Ascending aorta (tissue), 2 donors: ENCODE data around the gene MRPL20. TPM values are rescaled to one million over a fixed set of nuclear protein-coding genes. Genes with fewer than 3 reads are reported as not detected.

Experiments
- DNase-seq, 2 donors: peaks; one replicate each; pipeline ENCODE4 v3.0.0-alpha.2; 2019; ENCODE audit warnings: low spot score in 2 of 2
- H3K27ac ChIP-seq, 2 donors: fragments of 200-600 bp; sonication (generic); one replicate each; pipeline ENCODE4 v1.5.1; 2016 to 2017; ENCODE audit warnings: mild to moderate bottlenecking in 1 of 2
- H3K27me3 ChIP-seq: fragments of 200-600 bp; sonication (generic); one replicate; pipeline ENCODE4 v1.5.1; 2017
- H3K36me3 ChIP-seq, 2 donors: fragments of 200-600 bp; sonication (generic); one replicate each; pipeline ENCODE4 v1.5.1; 2016
- H3K4me1 ChIP-seq, 2 donors: fragments of 200-600 bp; sonication (generic); one replicate each; pipeline ENCODE4 v1.5.1; 2016 to 2017; ENCODE audit warnings: mild to moderate bottlenecking in 1 of 2
- H3K4me3 ChIP-seq, 2 donors: fragments of 200-600 bp; sonication (generic); one replicate each; pipeline ENCODE4 v1.5.1; 2016 to 2017; ENCODE audit warnings: mild to moderate bottlenecking in 1 of 2
- H3K9me3 ChIP-seq, 2 donors: fragments of 200-600 bp; sonication (generic); one replicate each; pipeline ENCODE4 v1.5.1; 2016
- intact Hi-C: fragments of 100-400 bp; cut with DNase I; formaldehyde crosslinking; loops from one replicate; pipeline ENCODE4 v1.15.1; 2023
- total RNA-seq: library from RNA; depleted of rRNA; stranded (reverse); fragments of >200 nt; gene quantifications from one replicate; pipeline ENCODE4 v1.1.0, GENCODE V29; 2016
- TF ChIP-seq, protein P1 (sequence below), 3 experiments: fragments of 200-600 bp in 2 of 3; fragments of 450-650 bp in 1 of 3; sonication (generic) in 2 of 3; IDR thresholded peaks; one replicate each; pipeline ENCODE4 v1.5.1; 2016 to 2019; ENCODE audit warnings: antibody characterized with exemption in 3 of 3, mild to moderate bottlenecking in 1 of 3, moderate library complexity in 1 of 3

MRPL20 gene
- total RNA-seq, 1 donor from 2014 or later, result 63.4 TPM

GRCh38 chr1:1359664-1360468, 47.2 kb downstream of the MRPL20 start:
- Histone ChIP-seq H3K27ac (peak overlapping the region; percentile 90 to 92), H3K27me3 (no peaks in the 10 kb centered on the region), H3K4me3 (peak overlapping the region in 1 of 2 donors; percentile 12), H3K4me1 (peaks cover 27 to 55% of the 10 kb centered on the region in 2 donors), H3K9me3 (no peaks in the 10 kb centered on the region), H3K36me3 (peaks cover 0 to under 1% of the 10 kb centered on the region in 2 donors)
- TF ChIP-seq, protein P1, sequence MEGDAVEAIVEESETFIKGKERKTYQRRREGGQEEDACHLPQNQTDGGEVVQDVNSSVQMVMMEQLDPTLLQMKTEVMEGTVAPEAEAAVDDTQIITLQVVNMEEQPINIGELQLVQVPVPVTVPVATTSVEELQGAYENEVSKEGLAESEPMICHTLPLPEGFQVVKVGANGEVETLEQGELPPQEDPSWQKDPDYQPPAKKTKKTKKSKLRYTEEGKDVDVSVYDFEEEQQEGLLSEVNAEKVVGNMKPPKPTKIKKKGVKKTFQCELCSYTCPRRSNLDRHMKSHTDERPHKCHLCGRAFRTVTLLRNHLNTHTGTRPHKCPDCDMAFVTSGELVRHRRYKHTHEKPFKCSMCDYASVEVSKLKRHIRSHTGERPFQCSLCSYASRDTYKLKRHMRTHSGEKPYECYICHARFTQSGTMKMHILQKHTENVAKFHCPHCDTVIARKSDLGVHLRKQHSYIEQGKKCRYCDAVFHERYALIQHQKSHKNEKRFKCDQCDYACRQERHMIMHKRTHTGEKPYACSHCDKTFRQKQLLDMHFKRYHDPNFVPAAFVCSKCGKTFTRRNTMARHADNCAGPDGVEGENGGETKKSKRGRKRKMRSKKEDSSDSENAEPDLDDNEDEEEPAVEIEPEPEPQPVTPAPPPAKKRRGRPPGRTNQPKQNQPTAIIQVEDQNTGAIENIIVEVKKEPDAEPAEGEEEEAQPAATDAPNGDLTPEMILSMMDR (IDR thresholded peaks at IDR 0.05), result no peak
- no peak for DNase-seq
- intact Hi-C loops, result loop anchor here (2.0 kb wide), 1 partner anchor 15 kb away; the partner anchor contains the start of gene AURKAIP1

- Histone ChIP-seq H3K36me3 (peaks cover 6% of the 10 kb centered on the region in 2 donors), H3K4me3 (peak overlapping the region in 1 of 2 donors; percentile 65), H3K9me3 (no peaks in the 10 kb centered on the region), H3K4me1 (peaks cover 30 to 59% of the 10 kb centered on the region in 2 donors), H3K27me3 (no peaks in the 10 kb centered on the region), H3K27ac (peak overlapping the region; percentile 90 to 92)
- intact Hi-C loops, result loop anchor here (2.0 kb wide), 1 partner anchor 16 kb away; the partner anchor contains the start of gene AURKAIP1
- TF ChIP-seq, protein P1 (IDR thresholded peaks at IDR 0.05), result no peak
- DNase-seq, result no peak
Measured at GRCh38 chr1:1359308-1359663, 47.8 kb downstream of the MRPL20 start.

DNA sequence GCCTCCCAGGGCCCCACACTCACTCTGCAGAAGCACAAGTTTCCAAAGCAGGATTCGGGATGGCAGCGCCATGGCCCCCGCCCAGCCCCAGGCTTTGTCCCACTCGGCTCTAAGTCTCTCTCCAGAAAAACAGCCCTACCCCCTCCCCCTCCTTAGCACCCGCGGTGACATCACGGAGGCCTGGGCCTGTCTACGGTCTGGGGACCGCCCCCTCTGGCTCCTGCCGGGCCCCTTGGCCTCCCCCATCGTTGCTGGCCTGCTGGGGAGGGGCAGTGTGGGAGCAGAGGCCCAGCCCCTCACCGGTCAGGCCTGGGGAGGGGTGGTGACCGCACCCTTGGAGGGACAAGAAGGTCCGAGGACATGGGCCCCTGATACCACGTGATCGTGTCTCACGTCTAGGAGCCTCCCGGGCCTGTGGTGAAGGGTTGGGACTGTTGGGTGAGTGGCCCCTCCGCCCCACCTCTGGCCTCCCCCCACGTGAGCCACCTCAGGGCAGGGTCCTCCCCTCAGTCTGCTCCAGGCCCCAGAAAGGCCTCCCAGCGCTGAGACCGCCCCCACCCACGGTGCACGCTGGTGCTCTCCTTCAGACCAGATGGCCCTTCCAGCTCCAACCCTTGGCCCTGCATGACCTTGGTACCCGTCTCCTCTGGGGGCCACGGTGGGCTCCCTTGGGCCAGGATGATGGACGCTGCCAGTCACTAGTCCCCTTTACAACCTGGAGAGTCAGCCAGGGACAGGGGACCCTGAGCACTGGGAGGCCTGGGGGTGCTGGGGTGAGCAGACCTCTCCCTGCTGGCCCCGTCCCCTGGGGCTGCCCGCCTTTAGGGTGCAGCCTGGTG, 48.4 kb downstream of the MRPL20 start, which contains the start of gene MXRA8:
Gene MXRA8, minus strand, starts transcription at position 123 of the 839 bp plus-strand sequence. Its CDS starts 51 bp downstream, at position 72.
- intact Hi-C loops, result loop anchor here (2.0 kb wide), 1 partner anchor 16 kb away; the partner anchor contains the start of gene AURKAIP1
- no peaks in the 10 kb centered on the region for H3K9me3 ChIP-seq
- peak; percentile 51 to 87 for DNase-seq
- TF ChIP-seq, protein P1 (IDR thresholded peaks at IDR 0.05), result no peak
- no peaks in the 10 kb centered on the region for H3K27me3 ChIP-seq
- H3K4me1 ChIP-seq, result peaks cover 30 to 65% of the 10 kb centered on the region in 2 donors
- peak within 1 kb of the TSS; percentile 54 to 65 for H3K4me3 ChIP-seq
- H3K27ac ChIP-seq, result peak within 1 kb of the TSS; percentile 90 to 92
- peaks cover 12 to 13% of the 10 kb centered on the region in 2 donors for H3K36me3 ChIP-seq

- intact Hi-C loops, result loop anchor here (2.0 kb wide), 1 partner anchor 17 kb away; the partner anchor contains the start of gene AURKAIP1
- H3K9me3 ChIP-seq, result no peaks in the 10 kb centered on the region
- peaks cover 14 to 19% of the 10 kb centered on the region in 2 donors for H3K36me3 ChIP-seq
- peak overlapping the region; percentile 90 to 92 for H3K27ac ChIP-seq
- TF ChIP-seq, protein P1 (IDR thresholded peaks at IDR 0.05), result no peak
- H3K27me3 ChIP-seq, result no peaks in the 10 kb centered on the region
- peaks cover 30 to 69% of the 10 kb centered on the region in 2 donors for H3K4me1 ChIP-seq
- H3K4me3 ChIP-seq, result peak overlapping the region; percentile 54 to 65
- no peak for DNase-seq
Measured at GRCh38 chr1:1357871-1358432, 49.1 kb downstream of the MRPL20 start.

- Histone ChIP-seq H3K27ac (peak overlapping the region; percentile 90 to 92), H3K36me3 (peaks cover 14 to 19% of the 10 kb centered on the region in 2 donors), H3K9me3 (no peaks in the 10 kb centered on the region), H3K4me1 (peaks cover 30 to 73% of the 10 kb centered on the region in 2 donors), H3K27me3 (no peaks in the 10 kb centered on the region), H3K4me3 (peak overlapping the region; percentile 54 to 65)
- intact Hi-C loops, result no loop called here
- no peak for DNase-seq
- TF ChIP-seq, protein P1 (IDR thresholded peaks at IDR 0.05), result no peak
Measured at GRCh38 chr1:1356796-1357401, 50.2 kb downstream of the MRPL20 start.
